Stimulated activated CD4-positive, alpha-beta T cell treated with anti-CD3 and anti-CD28 coated beads, Interleukin-2, amount 100 ng/mL, for 4 hours (primary cell): ENCODE measurements around the gene PTTG2.
"Not testable (repeated sequence)": the region's sequence is repeated elsewhere in the genome, so short reads cannot be mapped to it uniquely, and the experiment has no call there.

Source experiments
- DNase-seq: peaks from one replicate; pipeline ENCODE4 v3.0.0-alpha.2; 2020; ENCODE audit warnings: low read depth

PTTG2 gene

GRCh38 chr4:37960098-37960497 is at the start of gene PTTG2:
Gene PTTG2, plus strand, starts transcription at chr4:37960398. Its CDS starts 37 bp downstream, at chr4:37960435.
- DNase-seq = no peak

DNA sequence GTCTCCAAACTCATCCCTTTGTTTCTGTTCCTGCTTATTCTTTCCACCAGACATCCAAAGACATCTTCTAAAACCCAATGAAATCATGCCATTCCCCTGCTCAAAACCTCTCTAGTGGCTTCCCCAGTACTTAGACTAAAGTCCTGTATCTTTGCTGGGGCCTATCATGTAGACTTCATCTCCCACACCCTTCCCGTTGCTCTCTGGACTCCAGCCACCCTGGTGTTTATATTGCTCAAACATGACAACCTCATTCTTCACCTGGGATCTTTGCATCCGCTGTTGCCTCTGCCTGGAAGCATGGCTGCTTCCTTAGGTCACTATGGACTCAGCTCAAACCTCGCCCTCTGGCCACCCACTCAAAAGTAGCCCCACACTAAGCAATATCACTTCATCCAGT is 45.7 kb upstream of the PTTG2 start:
- no peak for DNase-seq

- DNase-seq = no peak
Measured at GRCh38 chr4:37917388-37917787, 42.8 kb upstream of the PTTG2 start.

DNA sequence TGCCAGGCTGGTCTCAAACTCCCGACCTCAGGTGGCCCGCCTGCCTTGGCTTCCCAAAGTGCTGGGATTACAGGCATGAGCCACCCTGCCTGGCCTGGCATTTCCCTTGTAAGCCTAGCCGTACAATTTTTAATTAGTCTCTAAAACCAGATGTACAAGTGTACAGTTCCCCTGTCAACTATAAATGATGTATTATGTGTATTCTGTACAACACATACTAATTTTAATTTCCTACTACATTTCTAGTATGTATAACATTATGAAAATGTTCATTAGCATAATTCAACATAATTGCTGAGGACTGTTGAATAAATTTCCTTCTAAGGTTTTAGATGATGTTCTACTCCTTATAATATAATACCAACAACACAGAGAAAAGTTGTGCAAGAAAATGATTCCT is 41.5 kb upstream of the PTTG2 start:
- DNase-seq = no peak

- DNase-seq = no peak
Measured at GRCh38 chr4:37922328-37922727, 37.9 kb upstream of the PTTG2 start.

- not testable (repeated sequence) for DNase-seq
Measured at GRCh38 chr4:37923089-37923488, 37.1 kb upstream of the PTTG2 start.

DNA sequence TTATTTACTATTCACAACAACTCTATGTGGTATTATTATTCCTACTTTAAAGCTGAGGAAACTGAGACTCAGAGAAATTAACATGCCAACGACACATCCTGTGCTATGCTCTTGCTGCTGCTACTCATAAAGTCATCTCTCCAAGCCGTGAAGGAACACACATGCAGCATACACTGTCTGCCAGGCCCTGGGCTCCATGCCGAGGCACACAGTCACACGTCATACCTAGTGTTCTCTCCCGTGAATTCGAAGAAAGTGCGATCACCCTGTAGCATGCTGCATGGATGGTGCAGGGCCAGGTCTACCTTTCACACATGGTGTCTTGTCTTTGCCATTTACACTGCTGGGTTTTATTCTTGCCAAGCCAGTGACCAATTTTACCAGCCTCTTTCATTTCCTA is 35.3 kb upstream of the PTTG2 start:
- DNase-seq = no peak

DNA sequence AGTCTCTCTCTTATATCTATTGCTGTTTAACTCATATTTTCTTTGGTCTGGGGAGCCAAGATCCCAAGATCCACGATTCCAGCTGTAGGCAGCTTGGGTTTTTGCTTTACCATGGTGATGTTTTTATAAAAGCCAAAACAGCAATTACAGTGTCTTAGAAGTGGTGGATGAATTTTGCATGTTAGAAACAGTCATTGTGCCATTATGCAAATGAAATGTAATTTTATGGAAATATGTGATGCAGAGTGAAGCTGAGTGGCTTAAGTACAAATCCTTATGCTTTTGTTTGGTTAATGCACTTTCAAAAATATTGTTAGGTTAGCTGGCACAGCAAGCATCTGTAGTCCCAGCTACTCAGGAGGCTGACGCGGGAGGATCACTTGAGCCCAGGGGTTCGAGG is 32.8 kb upstream of the PTTG2 start:
- DNase-seq = no peak

GRCh38 chr4:37928426-37929416 is 31.5 kb upstream of the PTTG2 start:
- no peak for DNase-seq

DNA sequence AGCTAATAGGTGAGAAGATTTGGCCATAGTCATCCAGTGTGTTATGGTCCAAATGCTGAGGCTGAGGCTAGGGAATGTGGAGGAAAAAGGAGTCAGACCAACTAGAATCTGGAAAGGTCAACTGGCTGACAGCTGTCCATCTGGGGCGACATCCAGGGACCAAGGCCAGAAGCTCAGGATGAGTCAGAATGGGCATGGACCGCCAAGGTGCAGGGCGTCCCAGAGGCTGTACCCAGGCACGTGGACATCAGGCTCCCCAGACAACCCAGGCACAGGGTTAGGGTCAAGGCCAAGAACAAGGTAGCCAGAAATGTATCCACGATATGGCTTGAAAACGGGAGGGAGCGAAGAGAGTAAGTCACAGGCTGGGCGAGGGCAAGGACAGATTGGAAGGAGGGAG is 26.1 kb upstream of the PTTG2 start:
- no peak for DNase-seq

DNA sequence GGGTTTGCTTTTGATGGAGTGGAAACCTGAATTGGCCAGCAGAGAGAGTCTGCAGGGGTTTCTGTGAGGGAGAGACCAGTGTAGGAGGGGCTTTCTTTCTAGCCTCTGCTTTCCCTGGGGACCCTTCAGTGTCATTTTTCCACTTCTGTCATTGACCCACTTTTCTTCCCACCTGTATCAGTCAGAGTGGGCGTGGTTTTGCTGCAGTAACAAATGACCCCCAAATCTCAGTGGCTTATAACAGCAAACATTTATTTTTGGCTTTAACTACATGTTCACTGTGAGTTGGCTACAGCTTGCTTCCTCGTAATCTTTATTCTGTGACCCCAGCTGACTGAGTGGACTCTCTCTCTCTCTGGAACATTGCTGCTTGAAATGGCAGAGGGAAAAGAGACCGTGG is 25.6 kb upstream of the PTTG2 start:
- DNase-seq = no peak

GRCh38 chr4:37935026-37935425 is 25.2 kb upstream of the PTTG2 start:
- no peak for DNase-seq

- DNase-seq = no peak
Measured at GRCh38 chr4:37936889-37937498, 23.2 kb upstream of the PTTG2 start.

DNA sequence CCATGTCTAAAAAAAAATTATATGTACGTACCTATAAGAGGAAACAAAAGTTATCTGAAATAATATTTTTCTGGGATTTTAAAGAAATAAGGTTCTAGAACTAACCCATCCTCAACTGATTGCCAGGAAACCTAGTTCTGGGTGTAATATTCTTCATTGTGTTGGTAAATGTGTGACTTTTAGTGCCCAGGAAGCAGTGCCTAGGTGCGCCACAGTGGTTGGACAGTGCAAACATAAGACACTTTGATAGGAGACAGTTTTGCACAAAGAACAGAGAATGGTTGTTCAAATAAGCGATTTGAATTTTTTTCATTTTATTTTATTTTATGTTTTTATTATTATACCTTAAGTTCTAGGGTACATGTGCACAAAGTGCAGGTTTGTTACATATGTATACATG is 22.0 kb upstream of the PTTG2 start:
- DNase-seq = no peak

DNA sequence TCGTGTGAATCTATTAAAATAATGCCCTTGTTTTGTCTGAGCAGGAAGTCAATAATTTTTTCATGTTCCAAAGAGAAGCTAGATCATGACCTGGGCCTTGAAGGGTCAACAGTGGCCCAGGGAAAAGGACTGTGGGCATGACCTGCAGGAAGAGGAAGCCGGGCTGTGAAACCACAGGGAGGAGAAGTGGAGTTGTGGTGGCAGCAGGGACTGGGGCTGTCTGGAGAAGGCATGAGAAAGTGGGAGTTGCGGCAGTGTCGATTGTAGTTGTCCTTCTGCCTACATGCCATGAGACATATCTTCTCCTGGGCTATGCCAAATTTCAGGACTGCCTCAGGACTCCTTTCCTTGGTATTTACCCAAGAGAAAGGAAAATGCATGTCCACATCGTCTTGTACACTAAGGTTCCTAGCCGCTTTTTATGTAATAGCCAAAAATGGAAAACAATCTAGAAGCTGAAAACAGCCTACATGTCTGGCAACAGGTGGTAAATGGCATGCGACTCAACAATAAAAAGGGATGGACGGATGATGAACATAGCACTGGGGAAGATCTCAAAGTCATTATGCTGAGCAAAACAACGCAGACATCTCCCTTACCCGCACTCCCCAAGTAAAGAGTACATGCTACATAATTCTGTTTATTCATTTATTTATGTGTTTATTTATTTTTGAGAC is 13.6 kb upstream of the PTTG2 start:
- DNase-seq = no peak

DNA sequence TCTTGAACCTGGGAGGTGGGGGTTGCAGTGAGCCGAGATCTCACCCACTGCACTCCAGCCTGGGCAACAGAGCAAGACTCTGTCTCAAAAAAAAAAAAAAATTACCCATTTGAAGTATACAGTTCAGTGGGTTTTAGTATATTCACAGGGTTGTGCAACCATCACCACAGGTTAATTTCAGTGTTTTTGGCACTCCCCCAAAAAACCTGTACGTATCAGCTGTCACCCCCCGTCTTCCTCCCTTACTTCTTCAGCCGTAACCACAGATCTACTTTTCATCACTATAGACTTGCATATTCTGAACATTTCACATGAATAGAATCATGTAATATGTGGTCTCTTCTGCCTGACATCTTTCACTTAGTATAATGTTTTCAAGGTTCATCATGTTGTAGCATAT is 11.7 kb upstream of the PTTG2 start:
- no peak for DNase-seq

- DNase-seq = no peak
Measured at GRCh38 chr4:37949636-37950426, 10.4 kb upstream of the PTTG2 start.

DNA sequence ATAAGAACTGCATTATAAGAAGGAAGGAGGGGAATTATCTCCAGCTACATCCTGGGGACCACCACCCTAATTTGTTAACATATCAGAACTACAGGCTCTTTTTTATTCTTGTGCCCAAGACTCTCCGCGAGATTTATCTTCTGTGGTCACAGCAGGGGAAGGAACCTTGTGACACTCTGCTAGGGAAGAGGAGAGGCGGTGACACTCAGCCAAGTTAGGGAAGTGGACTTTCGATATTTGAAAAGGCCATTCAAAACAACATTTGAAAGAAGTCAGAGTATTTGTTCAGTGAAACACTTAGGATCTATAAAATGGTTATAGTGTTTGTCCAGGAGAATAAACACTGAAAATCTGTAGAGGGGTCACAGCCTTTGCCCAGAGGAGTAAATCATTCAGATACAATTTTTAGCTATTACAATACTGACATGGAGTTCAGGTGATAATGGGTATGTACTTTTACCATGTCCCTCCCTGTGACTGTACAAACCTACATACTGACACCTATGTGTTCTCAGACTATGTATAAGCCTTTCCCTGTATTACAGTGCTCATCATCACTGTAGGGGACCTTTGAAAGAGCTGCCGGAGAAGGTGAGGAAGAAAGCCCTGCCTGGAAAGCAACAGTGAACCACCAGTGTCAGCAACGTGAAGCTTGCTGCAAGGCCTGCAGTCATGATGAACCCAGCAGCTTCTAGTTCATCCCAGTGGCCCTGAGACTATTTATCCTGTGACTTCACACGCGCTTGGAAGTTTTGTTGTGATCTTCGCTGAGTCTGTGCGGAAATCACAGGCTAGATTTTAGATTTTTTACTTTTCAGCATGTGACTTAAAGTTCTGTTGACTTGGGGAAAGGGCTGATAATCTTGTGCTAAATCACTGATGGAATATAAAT is 8.5 kb upstream of the PTTG2 start:
- DNase-seq = no peak

- DNase-seq = no peak
Measured at GRCh38 chr4:37953156-37953555, 7.0 kb upstream of the PTTG2 start.

DNA sequence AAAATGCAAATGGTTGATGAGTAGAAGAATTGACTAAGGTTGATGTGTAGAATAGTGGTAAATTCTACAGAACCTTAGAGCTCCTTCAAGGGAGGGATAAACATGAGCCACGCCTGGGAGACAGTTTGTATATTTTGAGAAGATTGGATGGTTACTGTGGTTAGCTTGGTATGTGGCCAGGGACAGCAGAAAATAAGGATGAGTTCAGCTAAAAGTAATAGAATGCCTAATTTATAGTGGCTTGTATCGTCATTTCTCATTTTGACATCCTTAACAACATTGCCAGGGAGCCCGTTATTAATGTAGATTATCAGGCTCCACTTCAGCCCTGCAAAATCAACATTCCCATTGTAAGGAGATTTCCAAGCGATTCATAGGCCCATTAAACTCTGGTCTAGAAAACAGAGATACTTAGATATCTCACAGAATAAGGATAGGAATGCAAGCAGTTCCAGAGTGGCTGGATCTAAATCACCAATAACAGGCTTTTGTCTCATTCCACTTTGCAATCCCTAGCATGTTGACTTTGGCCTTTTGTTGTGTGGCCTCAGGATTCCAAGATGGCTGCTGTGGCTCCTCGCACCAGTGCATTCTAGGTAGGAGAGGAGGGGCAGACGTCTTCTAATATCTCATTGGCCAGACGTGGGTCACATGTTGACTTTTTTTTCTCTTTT is 6.4 kb upstream of the PTTG2 start:
- DNase-seq = no peak
